Kasumi-1 (cell line): Measurements from ENCODE around the gene E2F4.

Source experiments
- DNase-seq, 2 experiments: peaks; one replicate each; lab custom pipeline; 2025; lab: John Stamatoyannopoulos, UW

E2F4 gene

GRCh38 chr16:67208154-67208896 is 16.4 kb downstream of the E2F4 start:
- no peak for DNase-seq

DNA sequence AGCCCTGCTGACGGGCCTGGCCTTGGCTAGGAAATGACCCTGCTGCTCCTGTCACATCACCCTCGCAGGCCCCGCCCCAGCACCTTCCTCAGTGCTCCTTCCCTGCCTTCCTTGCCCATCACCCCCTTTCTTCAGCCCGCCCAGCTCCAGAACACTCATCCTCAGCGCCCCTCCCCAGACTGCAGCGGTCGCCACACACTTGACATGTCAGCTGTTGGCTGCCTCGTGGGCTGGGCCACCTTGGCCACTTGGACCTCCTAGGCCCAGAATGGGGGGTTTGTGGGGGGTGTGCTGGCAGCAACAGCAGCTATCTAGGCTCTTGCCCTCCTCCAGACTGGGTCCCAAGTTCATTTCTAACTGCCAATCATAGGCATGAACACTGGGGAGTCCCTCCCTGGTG is 17.6 kb downstream of the E2F4 start:
- no peak for DNase-seq

- no peak for DNase-seq
These were observed 18.3 kb downstream of the E2F4 start for GRCh38 chr16:67210069-67210937.

- DNase-seq = no peak
These were observed 19.7 kb downstream of the E2F4 start for GRCh38 chr16:67211674-67212073.

- DNase-seq = no peak
These were observed 20.8 kb downstream of the E2F4 start for GRCh38 chr16:67212766-67213165.

DNA sequence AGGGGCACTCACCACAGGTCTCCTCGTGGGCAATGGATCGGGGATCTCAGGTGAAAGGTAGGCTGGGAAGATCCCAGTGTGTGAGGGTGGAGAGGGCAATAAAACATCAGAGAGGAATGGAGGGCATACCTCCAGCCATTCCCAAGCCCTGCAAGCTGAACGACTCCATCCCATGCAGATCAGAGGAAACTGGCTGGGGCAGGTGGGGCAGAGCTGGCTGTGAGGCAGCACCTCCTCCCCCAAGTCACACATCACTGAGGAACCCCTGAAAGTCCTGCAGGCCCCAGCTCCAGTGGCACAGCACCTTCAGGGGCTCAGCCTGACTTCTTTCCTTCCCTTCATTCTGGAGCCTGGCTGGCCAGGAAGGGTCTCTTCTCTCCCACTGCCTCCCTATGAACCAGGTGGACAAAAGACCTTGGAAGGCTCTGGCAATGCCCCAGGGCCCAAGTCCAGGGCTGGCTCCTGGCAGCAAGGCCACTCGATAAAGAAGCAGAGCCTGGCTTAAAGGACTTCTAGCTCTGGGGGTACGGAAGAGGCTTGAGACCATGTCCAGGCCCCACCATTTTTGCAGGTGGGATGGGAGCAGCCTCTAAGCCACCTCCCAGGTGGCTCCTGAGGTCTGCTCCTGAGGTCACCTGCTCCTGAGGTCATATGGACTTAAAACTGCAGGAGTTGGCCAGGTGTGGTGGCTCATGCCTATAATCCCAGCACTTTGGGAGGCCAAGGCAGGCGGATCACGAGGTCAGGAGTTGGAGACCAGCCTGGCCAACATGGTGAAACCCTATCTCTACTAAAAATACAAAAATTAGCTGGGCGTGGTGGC is 21.5 kb downstream of the E2F4 start:
- no peak for DNase-seq

GRCh38 chr16:67215706-67216105 is 23.8 kb downstream of the E2F4 start:
- no peak for DNase-seq

GRCh38 chr16:67216612-67217490 is 24.9 kb downstream of the E2F4 start:
- DNase-seq = peak; percentile 86 to 89

- no peak for DNase-seq
These were observed 32.0 kb downstream of the E2F4 start for GRCh38 chr16:67223992-67224391.

DNA sequence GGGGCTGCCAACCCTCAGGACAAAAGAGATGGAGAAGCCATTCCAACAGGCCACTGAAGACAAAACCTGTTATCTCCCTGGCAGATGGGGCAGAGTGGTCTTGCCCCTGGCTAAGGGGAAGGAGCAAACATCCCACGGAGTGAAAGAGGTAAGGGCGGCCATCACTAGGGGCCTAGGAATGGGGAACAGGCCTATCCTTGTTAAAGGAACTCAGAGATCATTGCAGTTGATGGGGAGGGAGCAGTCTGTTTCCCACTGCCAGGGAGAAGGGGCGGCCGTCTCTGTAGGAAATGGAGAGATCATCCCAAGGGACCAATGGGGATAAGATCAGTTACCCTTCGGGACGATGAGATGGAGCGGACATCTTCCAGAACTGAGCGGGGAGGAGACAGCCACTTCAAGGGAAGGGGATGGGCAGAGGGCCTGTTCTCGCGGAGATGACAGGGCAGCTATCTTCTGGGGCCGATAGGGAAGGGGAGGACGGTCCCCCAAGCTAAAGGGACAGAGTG is 34.4 kb downstream of the E2F4 start:
- no peak for DNase-seq

DNA sequence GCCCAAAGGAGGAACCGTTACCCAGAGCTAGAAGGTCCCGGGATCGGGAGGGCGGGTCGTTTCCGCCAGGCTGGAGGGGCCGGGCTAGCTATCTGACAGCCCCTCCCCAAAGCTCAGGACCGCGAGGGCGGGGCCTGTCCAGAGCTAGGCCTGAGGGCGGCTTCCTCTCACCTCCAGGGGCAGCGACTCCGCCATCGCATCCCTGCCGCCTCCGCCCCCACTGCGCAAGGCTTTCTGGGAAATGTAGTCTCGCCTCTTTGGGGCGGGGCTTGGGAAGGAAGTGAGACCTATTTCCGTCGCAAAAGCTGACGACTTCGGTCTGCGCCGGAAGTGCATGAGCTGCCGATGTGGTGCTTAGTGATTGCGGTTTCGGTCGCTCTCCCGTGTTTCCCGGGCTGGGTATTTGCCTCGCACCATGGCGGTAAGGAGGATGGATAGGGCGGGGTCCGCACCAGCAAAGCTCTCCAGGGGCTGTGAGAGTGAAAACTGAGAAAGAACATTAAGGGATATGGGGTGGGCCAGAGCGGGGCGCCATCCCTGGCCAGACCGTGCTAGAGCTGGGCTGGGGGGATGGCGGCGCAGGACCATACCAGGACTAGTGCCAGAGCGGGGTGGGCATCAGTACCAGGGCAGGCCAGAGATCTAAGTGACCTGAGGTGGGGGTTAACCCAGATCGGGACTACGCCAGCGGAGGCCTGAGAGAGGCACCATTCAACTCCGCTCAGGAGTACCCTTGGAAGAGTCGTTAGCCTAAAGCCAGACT is 35.0 kb downstream of the E2F4 start, which contains the start of gene TMEM208:
TMEM208 (plus strand) TSS at position 327 of the 763 bp plus-strand sequence; CDS start at position 416, 89 bp downstream.
- peak; percentile 94 to 96 for DNase-seq

- no peak for DNase-seq
These were observed 35.6 kb downstream of the E2F4 start for GRCh38 chr16:67227567-67227921.

DNA sequence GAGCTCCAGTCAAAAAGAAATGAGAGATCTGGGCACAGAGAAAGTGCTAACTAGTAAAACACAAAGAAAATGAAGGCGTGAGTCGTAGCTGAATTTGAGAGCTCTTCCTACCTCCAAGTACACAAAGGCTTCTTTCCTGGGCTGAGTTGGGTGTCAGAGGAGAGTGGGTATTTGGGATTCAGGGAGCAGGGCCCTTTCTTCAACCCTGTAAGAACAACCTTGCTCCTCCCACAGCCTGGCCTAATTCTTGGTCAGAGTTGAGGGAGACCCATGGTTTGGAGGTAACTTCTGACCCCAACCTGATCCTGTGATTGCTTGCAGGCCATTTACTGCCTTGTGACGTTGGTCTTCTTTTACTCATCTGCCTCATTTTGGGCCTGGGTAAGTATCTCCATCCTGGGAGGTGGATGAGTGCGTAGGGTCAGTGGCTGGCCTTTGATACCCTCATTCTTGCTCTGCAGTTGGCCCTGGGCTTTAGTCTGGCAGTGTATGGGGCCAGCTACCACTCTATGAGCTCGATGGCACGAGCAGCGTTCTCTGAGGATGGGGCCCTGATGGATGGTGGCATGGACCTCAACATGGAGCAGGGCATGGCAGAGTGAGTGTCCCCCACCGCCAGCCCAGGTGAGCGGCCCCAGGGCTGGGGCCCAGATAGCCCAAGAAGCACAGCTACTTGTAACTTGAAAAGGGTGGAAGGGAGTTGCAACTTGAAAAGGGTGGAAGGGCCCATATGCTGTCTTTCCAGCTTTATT is 36.3 kb downstream of the E2F4 start:
- no peak for DNase-seq

DNA sequence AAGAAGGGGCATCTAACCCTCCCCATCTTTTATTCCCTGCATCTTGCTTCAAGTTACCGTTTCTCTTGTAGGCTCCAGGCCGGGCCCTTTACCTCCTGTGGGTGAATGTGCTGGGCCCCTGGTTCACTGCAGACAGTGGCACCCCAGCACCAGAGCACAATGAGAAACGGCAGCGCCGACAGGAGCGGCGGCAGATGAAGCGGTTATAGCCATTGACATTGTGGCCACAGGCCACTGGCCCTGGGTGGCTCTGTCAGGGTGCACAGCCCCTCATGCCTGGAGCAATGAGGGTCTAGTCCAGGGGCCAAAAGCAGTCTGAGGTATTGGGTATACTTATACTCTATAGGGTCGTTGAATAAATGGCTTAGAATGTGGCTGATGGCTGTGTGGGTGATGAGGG is 37.0 kb downstream of the E2F4 start:
- DNase-seq = no peak

- DNase-seq = no peak
These were observed 38.2 kb downstream of the E2F4 start for GRCh38 chr16:67229906-67230808.

DNA sequence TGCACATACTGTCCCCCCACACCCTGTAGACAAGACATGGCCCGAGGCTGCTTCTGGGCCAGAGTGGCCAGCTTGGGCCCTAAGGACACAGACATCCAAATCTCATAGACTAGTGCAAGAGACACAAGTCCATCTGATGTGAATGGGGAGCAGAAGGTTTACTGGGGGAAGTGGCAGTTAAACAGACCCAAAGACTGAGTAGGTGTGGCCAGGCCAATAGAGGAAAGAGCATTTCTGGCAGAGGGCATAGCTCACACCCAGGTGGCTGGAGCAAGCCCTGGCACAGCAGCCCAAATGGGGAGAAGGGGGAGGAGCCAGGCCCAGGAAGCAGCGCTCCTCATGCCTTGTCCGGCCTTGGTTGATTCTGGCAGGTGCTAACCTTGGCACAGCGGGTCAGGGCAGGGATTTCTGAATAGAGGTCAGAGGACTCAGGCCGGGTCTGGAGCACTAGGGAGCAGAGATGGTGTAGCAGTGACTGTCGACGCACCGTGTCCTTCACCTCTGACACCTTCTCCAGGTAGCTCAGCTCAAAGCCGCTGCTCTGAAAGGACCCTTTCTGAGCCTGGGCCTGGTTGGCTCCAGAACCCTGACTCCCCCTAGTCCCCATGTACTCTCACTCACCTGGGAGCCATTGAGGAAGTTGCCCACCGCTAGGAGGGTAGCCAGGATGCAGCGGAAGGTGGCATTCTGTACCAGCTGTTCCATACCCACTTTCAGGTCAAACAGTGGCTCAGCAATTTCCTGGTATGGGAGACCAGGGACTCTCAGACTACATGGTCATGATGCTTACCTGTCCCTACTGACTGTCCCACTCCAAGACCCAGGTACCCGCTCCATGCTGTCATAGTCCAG is 39.1 kb downstream of the E2F4 start:
- no peak for DNase-seq

- no peak for DNase-seq
These were observed 41.6 kb downstream of the E2F4 start for GRCh38 chr16:67233596-67233995.

GRCh38 chr16:67234180-67234597 is 42.2 kb downstream of the E2F4 start:
- no peak for DNase-seq
